ENCODE results near the gene MRPL48. TPM values are rescaled to one million over a fixed set of nuclear protein-coding genes. Genes with fewer than 3 reads are reported as not detected.

MRPL48 gene
- total and polyA plus RNA-seq, 10 of the 15 experiments (the other 5 are each of a cell fraction or from before 2014, with no cell fraction given) = 46.7 to 159 (median 83.4) TPM

DNA sequence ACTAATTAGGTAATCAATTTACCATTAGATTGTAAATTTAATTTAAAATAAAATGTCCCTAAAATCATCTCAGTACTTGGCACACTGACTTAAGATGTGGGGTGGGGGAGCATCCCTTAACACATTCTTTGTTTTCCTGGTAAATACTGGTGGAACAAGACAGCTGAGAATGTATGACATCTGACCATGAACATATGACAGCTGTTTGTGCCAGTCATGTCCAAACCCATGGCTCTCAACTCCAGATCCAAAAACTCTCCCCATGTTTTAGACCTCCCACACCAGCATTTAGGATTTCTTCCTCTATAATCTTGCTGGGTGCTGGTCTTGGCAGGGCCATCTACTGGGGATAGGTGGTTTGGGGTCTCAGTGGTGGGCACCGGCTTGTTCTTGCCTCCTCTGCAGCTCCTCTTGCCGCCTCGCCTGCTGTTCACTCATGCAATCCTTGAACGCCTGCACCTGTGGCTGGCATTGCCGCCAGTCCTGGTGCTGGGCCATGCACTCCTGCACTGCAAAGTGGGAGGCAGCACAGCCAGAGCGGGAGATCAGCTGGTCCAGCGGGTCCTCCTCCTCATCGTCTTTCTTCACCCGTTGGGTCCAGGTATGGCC lies 85.2 kb downstream of the MRPL48 start:
- Histone ChIP-seq H3K36me3 (ENCODE audit: control insufficient read depth in 2 of 2, insufficient read depth in 2 of 2, low read length in 1 of 2) (peaks cover 3 to 5% of the 10 kb centered on the region in 2 experiments), H3K9ac (ENCODE audit: control insufficient read depth, insufficient read depth, low read length) (no peak overlapping the region), H4K20me1 (ENCODE audit: control insufficient read depth, insufficient read depth) (no peaks in the 10 kb centered on the region), H3K4me3 (no peak overlapping the region), H3K79me2 (ENCODE audit: control insufficient read depth, insufficient read depth, low read length) (peaks cover 39% of the 10 kb centered on the region), H3K27me3 (replicated peaks in 1 of 2; ENCODE audit: control insufficient read depth in 2 of 2, insufficient read depth in 2 of 2, low read length in 1 of 2) (no peaks in the 10 kb centered on the region), H3K27ac (ENCODE audit: control insufficient read depth, insufficient read depth) (no peak overlapping the region), H3K4me2 (ENCODE audit: control insufficient read depth, insufficient read depth) (no peak overlapping the region), H2AFZ (ENCODE audit: control insufficient read depth, low read depth, low read length) (no peak overlapping the region), H3K4me1 (ENCODE audit: control insufficient read depth, insufficient read depth, low read length) (no peaks in the 10 kb centered on the region), H3K9me3 (replicated peaks; ENCODE audit: control insufficient read depth, insufficient read depth, low read length) (no peaks in the 10 kb centered on the region)
- ChIA-PET SMC1A (ENCODE audit: uncharacterized antibody, unreplicated experiment) (no interaction called here), CTCF (interaction anchor here (1.0 kb wide), 1 partner anchor 8 kb away, joined by 4 read pairs; no protein-coding TSS in a partner anchor), RAD21 (ENCODE audit: unreplicated experiment) (no interaction called here), POLR2A (interaction anchor here (0.6 kb wide), 1 partner anchor 254 kb away, joined by 3 read pairs; no protein-coding TSS in a partner anchor)
- in situ Hi-C loops (cut with MboI) = no loop called here
- intact Hi-C loops (cut with micrococcal nuclease; ENCODE audit: unreplicated experiment) = no loop called here
- DNase-seq (ENCODE audit: low read depth, low spot score) (no peak), ATAC-seq (no peak), FAIRE-seq (no peak)
- over 99% methylated on average over 9 of the region's 9 CpGs for WGBS (ENCODE audit: insufficient coverage, insufficient replicate concordance, low lambda C conversion rate, missing lambda C conversion rate)
- no peak for TF ChIP-seq HDAC2 (IDR thresholded peaks at IDR 0.05)
- 0 out of 2 replicates have a peak, but pooled peaks have one; percentile 7 for TF ChIP-seq POLR2AphosphoS5 (IDR thresholded peaks at IDR 0.05; ENCODE audit: low read length)
- TF ChIP-seq BRCA1 (IDR thresholded peaks at IDR 0.05; ENCODE audit: low read depth, low read length) = no peak
- no TSS peak for BruUV-seq (replicated peaks)

DNA sequence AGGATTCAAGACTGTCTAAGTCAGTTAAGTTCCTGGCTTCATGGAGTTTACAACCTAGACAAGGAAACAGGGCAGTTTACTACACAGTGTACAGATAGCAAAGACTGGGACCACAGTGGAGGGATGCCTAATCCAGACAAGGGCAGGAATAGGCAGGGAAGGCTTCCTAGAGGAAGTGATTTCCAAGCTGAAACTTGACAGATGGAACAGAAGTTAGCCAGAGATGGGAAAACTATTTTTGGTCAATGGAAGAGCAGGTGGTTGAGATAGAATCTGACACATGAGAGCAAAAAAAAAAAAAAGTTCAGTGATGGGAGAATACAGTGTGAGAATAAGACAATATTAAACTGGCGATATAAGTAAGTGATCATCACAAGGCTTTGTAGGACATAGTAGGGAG lies 87.7 kb downstream of the MRPL48 start:
- peak overlapping the region; percentile 94 for H3K4me3 ChIP-seq
- H3K4me1 ChIP-seq (ENCODE audit: control insufficient read depth, insufficient read depth, low read length) = no peaks in the 10 kb centered on the region
- no TSS peak for BruUV-seq (replicated peaks)
- no peaks in the 10 kb centered on the region for H4K20me1 ChIP-seq (ENCODE audit: control insufficient read depth, insufficient read depth)
- 50% methylated on average over 1 of the region's 1 CpG for WGBS (ENCODE audit: insufficient coverage, insufficient replicate concordance, low lambda C conversion rate, missing lambda C conversion rate)
- H3K27ac ChIP-seq (ENCODE audit: control insufficient read depth, insufficient read depth) = peak overlapping the region; percentile 17; the same call in 1 of the 2 replicates
- no peak overlapping the region for H2AFZ ChIP-seq (ENCODE audit: control insufficient read depth, low read depth, low read length)
- in situ Hi-C loops (cut with MboI) = no loop called here
- H3K27me3 ChIP-seq (replicated peaks in 1 of 2; ENCODE audit: control insufficient read depth in 2 of 2, insufficient read depth in 2 of 2, low read length in 1 of 2) = no peaks in the 10 kb centered on the region
- peak overlapping the region; percentile 97 for H3K9ac ChIP-seq (ENCODE audit: control insufficient read depth, insufficient read depth, low read length)
- peak overlapping the region; percentile 55 for H3K4me2 ChIP-seq (ENCODE audit: control insufficient read depth, insufficient read depth)
- FAIRE-seq (no peak), DNase-seq (ENCODE audit: low read depth, low spot score) (no peak), ATAC-seq (no peak)
- ChIA-PET CTCF (no interaction called here), SMC1A (ENCODE audit: uncharacterized antibody, unreplicated experiment) (interaction anchor here (0.7 kb wide), 1 partner anchor 9 kb away, joined by 3 read pairs; no protein-coding TSS in a partner anchor), RAD21 (ENCODE audit: unreplicated experiment) (no interaction called here), POLR2A (interaction anchor here (0.7 to 1.2 kb wide), 2 partner anchors 96 to 169 kb away, joined by 3 to 4 read pairs; no protein-coding TSS in a partner anchor)
- peaks cover 3 to 5% of the 10 kb centered on the region in 2 experiments for H3K36me3 ChIP-seq (ENCODE audit: control insufficient read depth in 2 of 2, insufficient read depth in 2 of 2, low read length in 1 of 2)
- no peaks in the 10 kb centered on the region for H3K9me3 ChIP-seq (replicated peaks; ENCODE audit: control insufficient read depth, insufficient read depth, low read length)
- peaks cover 43% of the 10 kb centered on the region for H3K79me2 ChIP-seq (ENCODE audit: control insufficient read depth, insufficient read depth, low read length)
- intact Hi-C loops (cut with micrococcal nuclease; ENCODE audit: unreplicated experiment) = no loop called here
- TF ChIP-seq NFXL1 (IDR thresholded peaks at IDR 0.05; ENCODE audit: borderline replicate concordance) (no peak), SREBF1 (IDR thresholded peaks at IDR 0.05; ENCODE audit: low read length) (no peak), ASH2L (IDR thresholded peaks at IDR 0.05; ENCODE audit: borderline replicate concordance, low read depth) (no peak), MXI1 (IDR thresholded peaks at IDR 0.05; ENCODE audit: low read depth, low read length) (no peak), POLR2AphosphoS5 (IDR thresholded peaks at IDR 0.05; ENCODE audit: low read length) (no peak), ZZZ3 (IDR thresholded peaks at IDR 0.05; ENCODE audit: control insufficient read depth, insufficient read length, low read depth) (no peak), RFX5 (IDR thresholded peaks at IDR 0.05; ENCODE audit: low read depth, low read length) (no peak), PAX5 (IDR thresholded peaks at IDR 0.05; ENCODE audit: borderline replicate concordance, low read depth, low read length) (no peak), TBL1XR1 (IDR thresholded peaks at IDR 0.05; ENCODE audit: low read depth, low read length) (no peak)
- TF ChIP-seq, protein P1, sequence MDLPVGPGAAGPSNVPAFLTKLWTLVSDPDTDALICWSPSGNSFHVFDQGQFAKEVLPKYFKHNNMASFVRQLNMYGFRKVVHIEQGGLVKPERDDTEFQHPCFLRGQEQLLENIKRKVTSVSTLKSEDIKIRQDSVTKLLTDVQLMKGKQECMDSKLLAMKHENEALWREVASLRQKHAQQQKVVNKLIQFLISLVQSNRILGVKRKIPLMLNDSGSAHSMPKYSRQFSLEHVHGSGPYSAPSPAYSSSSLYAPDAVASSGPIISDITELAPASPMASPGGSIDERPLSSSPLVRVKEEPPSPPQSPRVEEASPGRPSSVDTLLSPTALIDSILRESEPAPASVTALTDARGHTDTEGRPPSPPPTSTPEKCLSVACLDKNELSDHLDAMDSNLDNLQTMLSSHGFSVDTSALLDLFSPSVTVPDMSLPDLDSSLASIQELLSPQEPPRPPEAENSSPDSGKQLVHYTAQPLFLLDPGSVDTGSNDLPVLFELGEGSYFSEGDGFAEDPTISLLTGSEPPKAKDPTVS (IDR thresholded peaks at IDR 0.05; ENCODE audit: low read depth, low read length) = no peak
- TF ChIP-seq, protein P2, sequence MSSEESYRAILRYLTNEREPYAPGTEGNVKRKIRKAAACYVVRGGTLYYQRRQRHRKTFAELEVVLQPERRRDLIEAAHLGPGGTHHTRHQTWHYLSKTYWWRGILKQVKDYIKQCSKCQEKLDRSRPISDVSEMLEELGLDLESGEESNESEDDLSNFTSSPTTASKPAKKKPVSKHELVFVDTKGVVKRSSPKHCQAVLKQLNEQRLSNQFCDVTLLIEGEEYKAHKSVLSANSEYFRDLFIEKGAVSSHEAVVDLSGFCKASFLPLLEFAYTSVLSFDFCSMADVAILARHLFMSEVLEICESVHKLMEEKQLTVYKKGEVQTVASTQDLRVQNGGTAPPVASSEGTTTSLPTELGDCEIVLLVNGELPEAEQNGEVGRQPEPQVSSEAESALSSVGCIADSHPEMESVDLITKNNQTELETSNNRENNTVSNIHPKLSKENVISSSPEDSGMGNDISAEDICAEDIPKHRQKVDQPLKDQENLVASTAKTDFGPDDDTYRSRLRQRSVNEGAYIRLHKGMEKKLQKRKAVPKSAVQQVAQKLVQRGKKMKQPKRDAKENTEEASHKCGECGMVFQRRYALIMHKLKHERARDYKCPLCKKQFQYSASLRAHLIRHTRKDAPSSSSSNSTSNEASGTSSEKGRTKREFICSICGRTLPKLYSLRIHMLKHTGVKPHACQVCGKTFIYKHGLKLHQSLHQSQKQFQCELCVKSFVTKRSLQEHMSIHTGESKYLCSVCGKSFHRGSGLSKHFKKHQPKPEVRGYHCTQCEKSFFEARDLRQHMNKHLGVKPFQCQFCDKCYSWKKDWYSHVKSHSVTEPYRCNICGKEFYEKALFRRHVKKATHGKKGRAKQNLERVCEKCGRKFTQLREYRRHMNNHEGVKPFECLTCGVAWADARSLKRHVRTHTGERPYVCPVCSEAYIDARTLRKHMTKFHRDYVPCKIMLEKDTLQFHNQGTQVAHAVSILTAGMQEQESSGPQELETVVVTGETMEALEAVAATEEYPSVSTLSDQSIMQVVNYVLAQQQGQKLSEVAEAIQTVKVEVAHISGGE (CRISPR knock-in tag; IDR thresholded peaks at IDR 0.05) = no peak
